Breast epithelium (tissue), 3 donors: ENCODE results near the gene ASB18.

ENCODE experiments used
- POLR2A ChIP-seq: fragments of 450-650 bp; IDR thresholded peaks from one replicate; pipeline ENCODE4 v1.6.1; 2016; ENCODE audit warnings: antibody characterized with exemption, mild to moderate bottlenecking, moderate library complexity
- POLR2AphosphoS5 ChIP-seq, 3 donors: sonication (generic); formaldehyde crosslinking; IDR thresholded peaks; one replicate each; pipeline ENCODE4 v1.6.1; 2017; ENCODE audit warnings: antibody characterized with exemption in 3 of 3
- TF ChIP-seq, protein P1 (sequence below), 3 donors: fragments of 450-650 bp; IDR thresholded peaks; one replicate each; pipeline ENCODE4 v1.5.1; 2016 to 2017; ENCODE audit warnings: antibody characterized with exemption in 3 of 3, mild to moderate bottlenecking in 3 of 3, moderate library complexity in 3 of 3

- TF ChIP-seq, protein P1, sequence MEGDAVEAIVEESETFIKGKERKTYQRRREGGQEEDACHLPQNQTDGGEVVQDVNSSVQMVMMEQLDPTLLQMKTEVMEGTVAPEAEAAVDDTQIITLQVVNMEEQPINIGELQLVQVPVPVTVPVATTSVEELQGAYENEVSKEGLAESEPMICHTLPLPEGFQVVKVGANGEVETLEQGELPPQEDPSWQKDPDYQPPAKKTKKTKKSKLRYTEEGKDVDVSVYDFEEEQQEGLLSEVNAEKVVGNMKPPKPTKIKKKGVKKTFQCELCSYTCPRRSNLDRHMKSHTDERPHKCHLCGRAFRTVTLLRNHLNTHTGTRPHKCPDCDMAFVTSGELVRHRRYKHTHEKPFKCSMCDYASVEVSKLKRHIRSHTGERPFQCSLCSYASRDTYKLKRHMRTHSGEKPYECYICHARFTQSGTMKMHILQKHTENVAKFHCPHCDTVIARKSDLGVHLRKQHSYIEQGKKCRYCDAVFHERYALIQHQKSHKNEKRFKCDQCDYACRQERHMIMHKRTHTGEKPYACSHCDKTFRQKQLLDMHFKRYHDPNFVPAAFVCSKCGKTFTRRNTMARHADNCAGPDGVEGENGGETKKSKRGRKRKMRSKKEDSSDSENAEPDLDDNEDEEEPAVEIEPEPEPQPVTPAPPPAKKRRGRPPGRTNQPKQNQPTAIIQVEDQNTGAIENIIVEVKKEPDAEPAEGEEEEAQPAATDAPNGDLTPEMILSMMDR (IDR thresholded peaks at IDR 0.05) = no peak
- TF ChIP-seq POLR2A (no peak), POLR2AphosphoS5 (IDR thresholded peaks at IDR 0.05) (no peak)
Measured at GRCh38 chr2:236176951-236177350, 87.3 kb downstream of the ASB18 start.
